Measurements from ENCODE around the gene PINK1. TPM values are rescaled to one million over a fixed set of nuclear protein-coding genes. Genes with fewer than 3 reads are reported as not detected.
A peak's percentile ranks its signal among the peaks of the same experiment; 100 is the strongest.

PINK1 gene
- polyA plus RNA-seq, 1 of the 3 experiments (the other 2 are of a cell fraction), result 24.4 TPM

GRCh38 chr1:20663365-20663764, 30.1 kb downstream of the PINK1 start:
- Histone ChIP-seq H3K9ac (no peak overlapping the region), H3K27ac (ENCODE audit: low read depth in 2 of 2, low read length in 1 of 2) (no peak overlapping the region), H3K4me1 (ENCODE audit: control insufficient read depth in 1 of 2, insufficient read depth in 2 of 2, low read depth in 1 of 2, low read length in 1 of 2) (peaks cover 9 to 14% of the 10 kb centered on the region in 2 experiments), H3K9me3 (no peaks in the 10 kb centered on the region), H2AFZ (ENCODE audit: low read depth) (no peak overlapping the region), H3K79me2 (ENCODE audit: insufficient read depth) (peaks cover 29% of the 10 kb centered on the region), H3F3A (replicated peaks; ENCODE audit: insufficient read depth) (no peaks in the 10 kb centered on the region), H3K36me3 (replicated peaks in 1 of 2; ENCODE audit: control insufficient read depth in 1 of 2, insufficient read depth in 2 of 2, low read length in 1 of 2) (peaks cover 8 to 17% of the 10 kb centered on the region in 2 experiments), H3K9me2 (no peaks in the 10 kb centered on the region), H3K4me2 (no peak overlapping the region), H4K20me1 (ENCODE audit: insufficient read depth) (no peaks in the 10 kb centered on the region), H3K4me3 (ENCODE audit: low read depth in 2 of 2, low read length in 1 of 2) (no peak overlapping the region), H3K27me3 (ENCODE audit: insufficient read depth) (no peaks in the 10 kb centered on the region)
- DNase-seq, result no peak
- CTCF ChIA-PET, result interaction anchor here (1.0 to 1.1 kb wide), 3 partner anchors 30 to 555 kb away, joined by 3 to 4 read pairs (median 4); partner anchors contain the start of gene PINK1
- WGBS (ENCODE audit: low lambda C conversion rate), result 86% methylated on average over 1 of the region's 1 CpG
- TF ChIP-seq RAD21 (IDR thresholded peaks at IDR 0.05; ENCODE audit: low read length), result peak; percentile 13; the same call in 1 of the 2 replicates
- TF ChIP-seq USF2 (IDR thresholded peaks at IDR 0.05; ENCODE audit: borderline replicate concordance, low read depth, low read length), result no peak
- TF ChIP-seq TCF12 (IDR thresholded peaks at IDR 0.05), result no peak
- no peak for TF ChIP-seq JUND (IDR thresholded peaks at IDR 0.05)
- TF ChIP-seq POLR2AphosphoS5 (IDR thresholded peaks at IDR 0.05; ENCODE audit: low read depth, low read length), result no peak
- TF ChIP-seq MAX (IDR thresholded peaks at IDR 0.05; ENCODE audit: low read depth), result no peak
- TF ChIP-seq TAF1 (IDR thresholded peaks at IDR 0.05; ENCODE audit: borderline replicate concordance, low read depth, low read length), result no peak
- TF ChIP-seq SMC3 (IDR thresholded peaks at IDR 0.05; ENCODE audit: low read depth, low read length), result no peak
- TF ChIP-seq ELF1 (IDR thresholded peaks at IDR 0.05), result no peak
- POLR2A ChIA-PET, result interaction anchor here (0.7 kb wide), 1 partner anchor 29 kb away, joined by 3 read pairs; no protein-coding TSS in a partner anchor

- peaks cover 9 to 14% of the 10 kb centered on the region in 2 experiments for H3K4me1 ChIP-seq (ENCODE audit: control insufficient read depth in 1 of 2, insufficient read depth in 2 of 2, low read depth in 1 of 2, low read length in 1 of 2)
- no peak overlapping the region for H2AFZ ChIP-seq (ENCODE audit: low read depth)
- POLR2A ChIA-PET, result no interaction called here
- no peak overlapping the region for H3K27ac ChIP-seq (ENCODE audit: low read depth in 2 of 2, low read length in 1 of 2)
- no peak overlapping the region for H3K9ac ChIP-seq
- H3K36me3 ChIP-seq (replicated peaks in 1 of 2; ENCODE audit: control insufficient read depth in 1 of 2, insufficient read depth in 2 of 2, low read length in 1 of 2), result peaks cover 3 to 10% of the 10 kb centered on the region in 2 experiments
- TF ChIP-seq SMC3 (IDR thresholded peaks at IDR 0.05; ENCODE audit: low read depth, low read length) (no peak), SIN3A (IDR thresholded peaks at IDR 0.05; ENCODE audit: borderline replicate concordance, low read depth, low read length) (no peak), NFIC (IDR thresholded peaks at IDR 0.05; ENCODE audit: borderline replicate concordance) (no peak), ZBTB33 (IDR thresholded peaks at IDR 0.05; ENCODE audit: borderline replicate concordance, low read depth) (no peak), NRF1 (IDR thresholded peaks at IDR 0.05; ENCODE audit: low read depth, low read length) (no peak), RXRA (IDR thresholded peaks at IDR 0.05; ENCODE audit: borderline replicate concordance, low read depth) (no peak), MAX (IDR thresholded peaks at IDR 0.05; ENCODE audit: low read depth) (no peak), TCF12 (IDR thresholded peaks at IDR 0.05) (no peak), CTCF (IDR thresholded peaks at IDR 0.05) (no peak), POLR2AphosphoS5 (IDR thresholded peaks at IDR 0.05; ENCODE audit: low read depth, low read length) (no peak), YY1 (IDR thresholded peaks at IDR 0.05; ENCODE audit: low read depth) (no peak), JUND (IDR thresholded peaks at IDR 0.05) (no peak), USF1 (IDR thresholded peaks at IDR 0.05; ENCODE audit: borderline replicate concordance, low read depth) (no peak), FOXM1 (IDR thresholded peaks at IDR 0.05; ENCODE audit: low read depth) (no peak), TEAD4 (IDR thresholded peaks at IDR 0.05; ENCODE audit: borderline replicate concordance, insufficient read depth) (no peak)
- 82% methylated on average over 7 of the region's 12 CpGs for WGBS (ENCODE audit: low lambda C conversion rate)
- no peak overlapping the region for H3K4me3 ChIP-seq (ENCODE audit: low read depth in 2 of 2, low read length in 1 of 2)
- H3K9me2 ChIP-seq, result no peaks in the 10 kb centered on the region
- H3K9me3 ChIP-seq, result no peaks in the 10 kb centered on the region
- H3F3A ChIP-seq (replicated peaks; ENCODE audit: insufficient read depth), result no peaks in the 10 kb centered on the region
- H3K27me3 ChIP-seq (ENCODE audit: insufficient read depth), result no peaks in the 10 kb centered on the region
- H4K20me1 ChIP-seq (ENCODE audit: insufficient read depth), result no peaks in the 10 kb centered on the region
- no peak overlapping the region for H3K4me2 ChIP-seq
- no peak for DNase-seq
- peaks cover 21% of the 10 kb centered on the region for H3K79me2 ChIP-seq (ENCODE audit: insufficient read depth)
- CTCF ChIA-PET, result interaction anchor here (1.0 to 1.1 kb wide), 2 partner anchors 31 to 531 kb away, joined by 3 to 4 read pairs; partner anchors contain the start of gene PINK1
Measured at GRCh38 chr1:20663969-20664715, 30.9 kb downstream of the PINK1 start.
